BJ (cell line): ENCODE measurements around the gene CAPS. TPM values are rescaled to one million over a fixed set of nuclear protein-coding genes. Genes with fewer than 3 reads are reported as not detected.
A peak's percentile ranks its signal among the peaks of the same experiment; 100 is the strongest.

Experiments
- CTCF ChIA-PET: fragments of 350-600 bp; formaldehyde crosslinking; extraction: SDS; loops from one replicate; lab custom pipeline; 2021; ENCODE audit warnings: antibody characterized with exemption, inconsistent platforms; lab: Yijun Ruan, JAX
- POLR2A ChIA-PET: fragments of 300-600 bp; sonication (Branson Sonifier 250); formaldehyde crosslinking; extraction: SDS; loops from one replicate; lab custom pipeline; 2021; ENCODE audit warnings: antibody characterized with exemption; lab: Charles Lee
- DNase-seq: peaks from one replicate; pipeline ENCODE4 v3.0.0-alpha.2; 2011; ENCODE audit warnings: low read depth
- H3K27me3 ChIP-seq: 2 replicates; pipeline ENCODE4 v1.6.0; 2011; ENCODE audit warnings: low read length; ENCODE audit not compliant: control insufficient read depth, insufficient read depth
- H3K36me3 ChIP-seq: 2 replicates; pipeline ENCODE4 v1.5.1; 2011; ENCODE audit warnings: low read length; ENCODE audit not compliant: control insufficient read depth, insufficient read depth
- H3K4me3 ChIP-seq: 2 replicates; pipeline ENCODE4 v1.5.1; 2011; ENCODE audit warnings: low read depth, mild to moderate bottlenecking, control low read depth, low read length
- polyA plus RNA-seq: library from polyadenylated mRNA; depleted of rRNA; stranded (reverse); fragments of >200 nt; gene quantifications from 2 replicates; pipeline ENCODE4 v1.2.3, GENCODE V29; 2011
- TF ChIP-seq, protein P1 (sequence below): IDR thresholded peaks from 2 replicates; pipeline ENCODE4 v1.5.1; 2011; ENCODE audit warnings: low read depth, mild to moderate bottlenecking, control low read depth, inconsistent platforms, low read length, moderate library complexity; ENCODE audit not compliant: insufficient read depth

Gene CAPS
- polyA plus RNA-seq, 1 experiment: 5.6 TPM

DNA sequence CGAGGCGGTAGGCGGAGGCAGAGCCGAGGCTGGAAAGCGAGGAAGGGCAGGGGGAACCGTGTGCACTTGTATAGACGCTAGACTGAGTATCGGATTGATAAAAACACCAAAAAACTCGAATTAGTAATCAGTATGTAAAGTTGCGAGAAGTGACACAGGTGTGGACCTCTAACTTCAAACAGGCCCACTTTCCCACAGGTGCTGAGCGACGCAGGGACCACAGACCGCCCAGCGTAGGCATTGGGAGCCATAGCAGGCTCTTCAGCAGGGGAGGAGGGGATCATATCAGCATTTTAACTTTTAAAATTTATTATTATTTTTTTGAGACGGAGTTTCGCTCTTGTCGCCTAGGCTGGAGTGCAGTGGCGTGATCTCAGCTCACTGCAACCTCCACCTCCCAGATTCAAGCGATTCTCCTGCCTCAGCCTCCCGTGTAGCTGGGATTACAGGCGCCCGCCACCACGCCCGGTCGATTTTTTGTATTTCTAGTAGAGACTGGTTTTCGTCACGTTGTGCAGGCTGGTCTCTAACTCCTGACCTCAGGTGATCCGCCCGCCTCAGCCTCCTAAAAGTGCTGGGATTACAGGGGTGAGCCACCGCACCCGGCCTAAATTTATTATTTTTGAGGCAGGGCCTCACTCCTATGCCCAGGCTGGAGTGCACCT lies 8.8 kb upstream of the CAPS start:
- POLR2A ChIA-PET: no interaction called here
- H3K27me3 ChIP-seq: no peaks in the 10 kb centered on the region
- TF ChIP-seq, protein P1, sequence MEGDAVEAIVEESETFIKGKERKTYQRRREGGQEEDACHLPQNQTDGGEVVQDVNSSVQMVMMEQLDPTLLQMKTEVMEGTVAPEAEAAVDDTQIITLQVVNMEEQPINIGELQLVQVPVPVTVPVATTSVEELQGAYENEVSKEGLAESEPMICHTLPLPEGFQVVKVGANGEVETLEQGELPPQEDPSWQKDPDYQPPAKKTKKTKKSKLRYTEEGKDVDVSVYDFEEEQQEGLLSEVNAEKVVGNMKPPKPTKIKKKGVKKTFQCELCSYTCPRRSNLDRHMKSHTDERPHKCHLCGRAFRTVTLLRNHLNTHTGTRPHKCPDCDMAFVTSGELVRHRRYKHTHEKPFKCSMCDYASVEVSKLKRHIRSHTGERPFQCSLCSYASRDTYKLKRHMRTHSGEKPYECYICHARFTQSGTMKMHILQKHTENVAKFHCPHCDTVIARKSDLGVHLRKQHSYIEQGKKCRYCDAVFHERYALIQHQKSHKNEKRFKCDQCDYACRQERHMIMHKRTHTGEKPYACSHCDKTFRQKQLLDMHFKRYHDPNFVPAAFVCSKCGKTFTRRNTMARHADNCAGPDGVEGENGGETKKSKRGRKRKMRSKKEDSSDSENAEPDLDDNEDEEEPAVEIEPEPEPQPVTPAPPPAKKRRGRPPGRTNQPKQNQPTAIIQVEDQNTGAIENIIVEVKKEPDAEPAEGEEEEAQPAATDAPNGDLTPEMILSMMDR: no peak
- CTCF ChIA-PET: interaction anchor here (4.2 to 5.3 kb wide), 2 partner anchors 13 to 101 kb away, joined by 21 to 40 read pairs; no protein-coding TSS in a partner anchor
- H3K4me3 ChIP-seq: peak overlapping the region; percentile 100
- peaks cover 4% of the 10 kb centered on the region for H3K36me3 ChIP-seq
- no peak for DNase-seq

DNA sequence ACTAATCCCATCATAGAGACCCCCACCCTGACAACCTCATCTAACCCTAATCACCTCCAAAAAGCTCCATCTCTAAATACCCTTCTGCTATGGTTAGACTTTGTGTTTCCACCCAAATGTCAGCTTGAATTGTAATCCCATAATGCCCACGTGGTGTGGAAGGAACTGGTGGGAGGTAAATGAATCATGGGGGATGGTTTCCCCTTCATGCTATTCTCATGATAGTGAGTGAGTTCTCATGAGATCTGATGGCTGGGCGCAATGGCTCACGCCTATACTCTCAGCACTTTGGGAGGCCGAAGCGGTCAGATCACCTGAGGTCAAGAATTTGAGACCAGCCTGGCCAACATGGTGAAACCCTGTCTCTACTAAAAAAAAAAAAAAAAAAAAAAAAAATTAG lies 6.8 kb upstream of the CAPS start:
- Histone ChIP-seq H3K4me3 (no peak overlapping the region), H3K36me3 (peaks cover 2% of the 10 kb centered on the region; the same call in 1 of the 2 replicates), H3K27me3 (no peaks in the 10 kb centered on the region)
- ChIA-PET CTCF (interaction anchor here (1.1 kb wide), 1 partner anchor 50 kb away, joined by 3 read pairs; no protein-coding TSS in a partner anchor), POLR2A (no interaction called here)
- TF ChIP-seq, protein P1: no peak
- no peak for DNase-seq

DNA sequence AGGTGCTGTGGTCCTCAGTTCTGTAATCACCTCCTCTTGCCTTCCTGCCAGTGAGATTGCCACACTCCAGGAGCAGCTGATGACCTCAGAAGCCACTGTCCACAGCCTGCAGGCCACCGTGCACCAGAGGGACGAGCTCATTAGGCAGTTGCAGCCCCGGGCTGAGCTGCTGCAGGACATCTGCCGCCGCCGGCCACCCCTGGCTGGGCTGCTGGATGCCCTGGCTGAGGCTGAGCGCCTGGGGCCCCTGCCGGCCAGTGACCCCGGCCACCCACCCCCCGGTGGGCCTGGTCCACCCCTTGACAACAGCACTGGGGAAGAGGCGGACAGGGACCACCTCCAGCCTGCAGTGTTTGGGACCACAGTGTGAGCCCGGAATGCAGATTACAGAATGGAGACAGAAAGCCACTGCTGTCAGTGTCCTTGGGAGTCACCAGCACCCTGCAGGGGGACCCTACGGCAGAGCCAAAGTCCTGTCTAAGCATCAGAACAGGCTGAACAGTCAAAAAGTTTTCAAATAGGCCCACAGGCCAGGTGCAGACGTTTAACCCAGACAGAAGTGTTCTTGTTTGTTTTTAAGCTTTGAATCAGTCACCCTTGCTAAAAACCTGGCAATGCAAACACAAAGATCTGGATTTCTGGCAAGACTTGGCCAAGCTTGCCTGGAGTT lies 5.1 kb upstream of the CAPS start:
- Histone ChIP-seq H3K36me3 (peaks cover 2% of the 10 kb centered on the region; the same call in 1 of the 2 replicates), H3K27me3 (no peaks in the 10 kb centered on the region), H3K4me3 (no peak overlapping the region)
- POLR2A ChIA-PET: no interaction called here
- TF ChIP-seq, protein P1: no peak
- CTCF ChIA-PET: interaction anchor here (0.7 kb wide), 1 partner anchor 105 kb away, joined by 3 read pairs; no protein-coding TSS in a partner anchor
- DNase-seq: no peak

DNA sequence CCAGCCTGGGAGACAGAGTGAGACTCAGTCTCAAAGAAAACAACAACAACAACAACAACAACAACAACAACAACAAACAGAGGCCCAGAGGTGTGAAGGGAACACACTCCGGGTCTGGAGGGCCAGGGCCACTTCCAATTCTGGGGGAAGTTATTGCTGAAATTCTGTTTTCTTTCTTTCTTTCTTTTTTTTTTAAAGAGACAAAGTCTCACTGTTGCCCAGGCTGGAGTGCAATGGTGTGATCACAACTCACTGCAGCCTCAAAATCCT lies 3.5 kb upstream of the CAPS start:
- Histone ChIP-seq H3K4me3 (no peak overlapping the region), H3K27me3 (no peaks in the 10 kb centered on the region), H3K36me3 (peaks cover 8% of the 10 kb centered on the region)
- DNase-seq: no peak
- ChIA-PET POLR2A (no interaction called here), CTCF (no interaction called here)
- TF ChIP-seq, protein P1: no peak

DNA sequence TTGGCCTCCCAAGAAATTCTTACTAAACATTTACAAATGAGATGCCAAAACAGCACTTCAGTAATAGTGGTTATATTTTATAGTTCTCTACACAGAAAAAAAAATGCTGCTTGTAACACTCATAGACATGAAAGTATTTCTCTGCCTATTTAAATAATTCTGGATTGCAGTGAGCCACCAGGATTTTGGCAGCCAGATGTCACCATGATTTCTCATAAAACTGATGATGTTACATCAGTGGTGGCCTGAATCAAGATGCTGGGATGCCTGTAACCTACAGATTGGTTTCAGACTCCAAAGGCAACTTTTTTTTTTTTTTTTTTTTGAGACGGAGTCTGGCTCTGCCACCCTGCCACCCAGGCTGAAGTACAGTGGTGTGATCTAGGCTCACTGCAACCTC lies 2.7 kb upstream of the CAPS start:
- CTCF ChIA-PET: no interaction called here

More for the DNA sequence above, 2.7 kb upstream of the CAPS start:
- H3K36me3 ChIP-seq: peaks cover 9% of the 10 kb centered on the region
- POLR2A ChIA-PET: no interaction called here
- TF ChIP-seq, protein P1: no peak
- peak; percentile 44 for DNase-seq
- no peak overlapping the region for H3K4me3 ChIP-seq
- no peaks in the 10 kb centered on the region for H3K27me3 ChIP-seq
